Memory B cell (primary cell): ENCODE measurements around the gene TOR4A.

Source experiments
- ATAC-seq: fragments of 150-1000 bp; cut with Tn5 transposase; 2 replicates; pipeline ENCODE4 v1.10.0; 2021; ENCODE audit warnings: low read depth, mild to moderate bottlenecking, moderate library complexity
- DNase-seq, 2 donors: peaks; one replicate each; pipeline ENCODE4 v3.0.0; 2022; ENCODE audit warnings: low spot score in 2 of 2
- H3K27ac Mint-ChIP-seq: one replicate; pipeline ENCODE4 v1.8.0; 2022; ENCODE audit warnings: mild to moderate bottlenecking, moderate library complexity, mixed read lengths
- H3K27me3 Mint-ChIP-seq: one replicate; pipeline ENCODE4 v1.8.0; 2022; ENCODE audit warnings: mixed read lengths
- H3K36me3 Mint-ChIP-seq: one replicate; pipeline ENCODE4 v1.8.0; 2022; ENCODE audit warnings: mild to moderate bottlenecking, mixed read lengths
- H3K4me1 Mint-ChIP-seq: one replicate; pipeline ENCODE4 v1.8.0; 2022; ENCODE audit warnings: mixed read lengths
- H3K4me3 Mint-ChIP-seq: one replicate; pipeline ENCODE4 v1.8.0; 2022; ENCODE audit warnings: mild to moderate bottlenecking, moderate library complexity, mixed read lengths
- H3K9me3 Mint-ChIP-seq: one replicate; pipeline ENCODE4 v1.8.0; 2022; ENCODE audit warnings: mixed read lengths

The TOR4A gene

DNA sequence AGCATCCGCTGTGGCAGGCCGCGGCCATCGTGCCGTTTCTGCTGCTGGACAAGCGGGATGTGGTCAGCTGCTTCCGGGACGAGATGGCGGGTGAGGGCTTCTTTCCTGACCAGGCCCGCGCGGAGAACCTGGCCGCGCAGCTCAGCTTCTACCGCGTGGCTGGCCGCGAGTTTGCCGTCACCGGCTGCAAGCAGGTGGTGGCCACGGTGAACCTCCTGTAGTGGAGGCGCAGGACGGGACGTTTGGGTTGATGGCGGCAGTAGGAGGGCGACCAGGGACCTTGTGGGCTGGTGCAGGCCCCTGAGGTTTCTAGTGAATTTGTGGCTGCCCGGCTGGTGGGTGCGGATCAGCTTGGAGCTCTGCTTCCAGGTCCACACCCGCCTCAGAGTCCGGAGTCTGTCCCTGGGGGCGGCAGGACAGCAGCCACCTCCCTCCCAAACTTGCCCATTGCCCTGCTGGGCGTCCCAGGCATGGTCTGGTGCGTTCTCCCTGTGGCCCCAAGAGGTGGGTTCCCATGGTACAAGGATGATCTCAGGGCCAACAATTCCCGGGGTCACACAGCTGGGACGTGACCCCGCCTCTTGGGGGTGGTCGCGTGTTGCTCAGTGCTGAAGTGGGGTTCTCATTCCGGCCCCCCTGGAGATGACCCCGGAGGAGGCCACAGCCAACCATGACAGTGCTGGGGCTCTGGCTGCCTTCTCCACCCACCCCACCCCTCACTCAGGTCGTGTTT lies 2.4 kb downstream of the TOR4A start:
- ATAC-seq, result no peak
- H3K27ac Mint-ChIP-seq, result no peak overlapping the region
- peaks cover 25% of the 10 kb centered on the region for H3K4me1 Mint-ChIP-seq
- no peak for DNase-seq
- no peaks in the 10 kb centered on the region for H3K9me3 Mint-ChIP-seq
- peak overlapping the region; percentile 27 for H3K4me3 Mint-ChIP-seq
- H3K27me3 Mint-ChIP-seq, result no peaks in the 10 kb centered on the region
- H3K36me3 Mint-ChIP-seq, result peaks cover 2% of the 10 kb centered on the region

GRCh38 chr9:137280474-137281344 lies 3.2 kb downstream of the TOR4A start:
- ATAC-seq (peak; percentile 43), DNase-seq (no peak)
- H3K4me1 Mint-ChIP-seq, result peaks cover 21% of the 10 kb centered on the region
- H3K9me3 Mint-ChIP-seq, result no peaks in the 10 kb centered on the region
- H3K27ac Mint-ChIP-seq, result no peak overlapping the region
- peaks cover 4% of the 10 kb centered on the region for H3K36me3 Mint-ChIP-seq
- H3K4me3 Mint-ChIP-seq, result no peak overlapping the region
- no peaks in the 10 kb centered on the region for H3K27me3 Mint-ChIP-seq

DNA sequence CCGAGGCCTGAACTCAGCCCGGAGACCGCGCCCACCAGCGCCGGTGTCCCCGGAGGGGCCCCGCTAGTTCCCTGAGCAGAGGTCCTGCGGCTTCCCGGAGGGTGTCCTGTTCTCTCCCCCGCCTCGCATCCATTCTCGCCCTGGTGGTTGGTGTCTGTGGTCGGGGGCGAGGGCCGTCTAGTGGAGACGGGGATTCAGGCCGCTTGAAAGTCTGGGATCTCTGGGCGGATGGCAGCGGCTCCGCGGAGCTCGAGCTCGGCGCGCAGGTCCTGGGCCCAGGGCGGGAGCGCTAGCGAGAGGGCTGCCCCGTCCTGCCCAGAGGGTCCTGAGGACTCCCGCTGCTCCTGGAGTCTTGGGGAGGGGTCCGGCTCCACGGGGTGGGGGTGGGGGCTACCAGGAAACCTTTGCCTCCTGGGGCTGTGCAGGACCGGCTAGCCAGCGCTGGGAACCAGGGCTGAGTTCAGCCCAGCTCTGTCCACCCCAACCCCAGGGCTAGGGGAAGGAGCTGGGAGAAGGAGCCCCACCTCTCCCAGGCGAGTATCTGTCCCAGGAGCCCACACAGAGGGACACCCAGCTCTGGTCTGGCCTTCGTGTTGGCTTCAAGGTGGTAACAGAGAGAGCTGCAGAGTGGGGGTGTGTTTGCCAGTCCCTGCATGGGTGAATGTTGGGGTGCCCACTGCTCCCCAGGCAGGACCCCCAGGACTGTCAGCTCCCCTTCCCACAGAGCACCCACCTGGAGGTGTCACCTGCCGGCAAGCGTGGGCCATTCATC lies 4.0 kb downstream of the TOR4A start:
- Mint-ChIP-seq H3K36me3 (peaks cover 4% of the 10 kb centered on the region), H3K27ac (peak overlapping the region; percentile 94), H3K4me1 (peaks cover 20% of the 10 kb centered on the region), H3K9me3 (no peaks in the 10 kb centered on the region), H3K4me3 (no peak overlapping the region), H3K27me3 (no peaks in the 10 kb centered on the region)
- no peak for ATAC-seq
- DNase-seq, result no peak

GRCh38 chr9:137286975-137287383 lies 9.5 kb downstream of the TOR4A start:
- ATAC-seq (peak; percentile 14), DNase-seq (no peak)
- H3K4me1 Mint-ChIP-seq, result peaks cover 16% of the 10 kb centered on the region
- H3K27me3 Mint-ChIP-seq, result no peaks in the 10 kb centered on the region
- peak overlapping the region; percentile 58 for H3K4me3 Mint-ChIP-seq
- peak overlapping the region; percentile 71 for H3K27ac Mint-ChIP-seq
- H3K36me3 Mint-ChIP-seq, result peaks cover 8% of the 10 kb centered on the region
- no peaks in the 10 kb centered on the region for H3K9me3 Mint-ChIP-seq

- Mint-ChIP-seq H3K27ac (no peak overlapping the region), H3K4me3 (no peak overlapping the region), H3K36me3 (no peaks in the 10 kb centered on the region), H3K27me3 (peaks cover 7% of the 10 kb centered on the region), H3K9me3 (no peaks in the 10 kb centered on the region), H3K4me1 (peaks cover 9% of the 10 kb centered on the region)
- ATAC-seq (no peak), DNase-seq (no peak)
Measured at GRCh38 chr9:137293094-137293481, 15.6 kb downstream of the TOR4A start.

- H3K36me3 Mint-ChIP-seq, result no peaks in the 10 kb centered on the region
- peaks cover 7% of the 10 kb centered on the region for H3K27me3 Mint-ChIP-seq
- no peak overlapping the region for H3K27ac Mint-ChIP-seq
- H3K4me3 Mint-ChIP-seq, result no peak overlapping the region
- peaks cover 9% of the 10 kb centered on the region for H3K4me1 Mint-ChIP-seq
- no peaks in the 10 kb centered on the region for H3K9me3 Mint-ChIP-seq
- no peak for ATAC-seq
- no peak for DNase-seq
Measured at GRCh38 chr9:137293482-137294090, 16.1 kb downstream of the TOR4A start.

DNA sequence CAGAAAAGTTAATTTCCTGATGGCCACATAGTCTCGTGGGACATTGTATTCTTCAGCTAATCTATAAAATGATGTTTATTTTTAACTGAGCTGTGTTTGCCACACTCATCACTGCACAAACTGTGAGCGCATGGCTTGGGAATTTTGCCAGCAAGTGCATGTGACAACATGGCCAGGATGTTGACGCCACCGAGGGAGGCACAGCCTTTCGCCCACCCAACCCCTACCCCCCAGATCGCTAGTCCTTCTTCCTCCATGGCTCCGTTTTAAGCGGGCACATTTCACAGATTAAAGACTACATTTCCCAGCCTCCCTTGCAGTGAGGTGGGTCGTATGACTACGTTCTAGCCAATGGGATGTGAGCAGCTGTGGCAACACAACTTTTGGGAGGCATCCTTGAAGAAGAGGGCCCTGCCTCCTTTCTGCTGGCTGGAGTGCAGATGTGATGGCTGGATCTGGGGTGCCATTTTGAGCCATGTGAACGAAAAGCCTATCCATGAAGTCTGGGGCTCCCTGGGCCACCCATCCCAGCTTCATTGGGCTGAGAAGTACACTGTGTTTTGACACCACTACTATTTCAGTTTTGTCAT lies 16.7 kb downstream of the TOR4A start:
- no peaks in the 10 kb centered on the region for H3K9me3 Mint-ChIP-seq
- H3K27me3 Mint-ChIP-seq, result peaks cover 7% of the 10 kb centered on the region
- no peak overlapping the region for H3K4me3 Mint-ChIP-seq
- H3K4me1 Mint-ChIP-seq, result peaks cover 9% of the 10 kb centered on the region
- H3K36me3 Mint-ChIP-seq, result no peaks in the 10 kb centered on the region
- H3K27ac Mint-ChIP-seq, result no peak overlapping the region
- ATAC-seq (peak; percentile 28), DNase-seq (no peak)

DNA sequence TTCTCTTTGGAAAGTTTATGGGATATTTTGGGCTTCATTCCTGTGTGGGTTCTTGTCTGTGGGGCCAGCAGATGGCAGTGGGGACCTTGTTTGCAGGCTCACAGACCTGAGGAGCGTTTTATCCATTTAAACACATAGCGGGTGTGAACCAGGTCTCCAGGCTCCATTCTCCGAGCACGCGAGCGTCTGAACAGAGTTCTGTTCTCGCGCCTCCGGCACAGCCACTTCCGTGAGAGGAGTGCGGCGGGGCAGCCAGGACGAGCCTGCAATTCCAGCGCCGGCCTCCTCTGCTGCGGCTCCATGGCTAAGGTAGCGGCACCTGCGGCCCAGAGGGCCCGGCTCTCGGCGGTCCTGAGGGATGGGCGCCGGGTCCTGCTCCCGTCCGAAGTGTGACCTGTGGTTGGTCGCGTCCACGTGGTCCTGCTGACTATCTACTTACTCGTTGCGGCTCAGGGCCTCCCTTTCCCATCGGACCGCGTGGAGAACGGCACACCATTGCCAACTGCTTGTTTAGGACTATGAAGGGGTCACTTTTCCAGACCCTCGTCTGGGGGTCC lies 17.2 kb downstream of the TOR4A start:
- H3K27ac Mint-ChIP-seq, result no peak overlapping the region

GRCh38 chr9:137295238-137295811 lies 17.8 kb downstream of the TOR4A start:
- H3K27ac Mint-ChIP-seq, result no peak overlapping the region
- DNase-seq, result peak in 1 of 2 donors; percentile 81
- H3K4me3 Mint-ChIP-seq, result no peak overlapping the region
- peak; percentile 81 for ATAC-seq
- peaks cover 7% of the 10 kb centered on the region for H3K27me3 Mint-ChIP-seq
- peaks cover 9% of the 10 kb centered on the region for H3K4me1 Mint-ChIP-seq
- H3K9me3 Mint-ChIP-seq, result no peaks in the 10 kb centered on the region
- H3K36me3 Mint-ChIP-seq, result no peaks in the 10 kb centered on the region

More for the DNA sequence above, 17.2 kb downstream of the TOR4A start:
- peak; percentile 11 for ATAC-seq
- Mint-ChIP-seq H3K4me3 (no peak overlapping the region), H3K9me3 (no peaks in the 10 kb centered on the region), H3K27me3 (peaks cover 7% of the 10 kb centered on the region), H3K4me1 (peaks cover 9% of the 10 kb centered on the region), H3K36me3 (no peaks in the 10 kb centered on the region)
- no peak for DNase-seq

DNA sequence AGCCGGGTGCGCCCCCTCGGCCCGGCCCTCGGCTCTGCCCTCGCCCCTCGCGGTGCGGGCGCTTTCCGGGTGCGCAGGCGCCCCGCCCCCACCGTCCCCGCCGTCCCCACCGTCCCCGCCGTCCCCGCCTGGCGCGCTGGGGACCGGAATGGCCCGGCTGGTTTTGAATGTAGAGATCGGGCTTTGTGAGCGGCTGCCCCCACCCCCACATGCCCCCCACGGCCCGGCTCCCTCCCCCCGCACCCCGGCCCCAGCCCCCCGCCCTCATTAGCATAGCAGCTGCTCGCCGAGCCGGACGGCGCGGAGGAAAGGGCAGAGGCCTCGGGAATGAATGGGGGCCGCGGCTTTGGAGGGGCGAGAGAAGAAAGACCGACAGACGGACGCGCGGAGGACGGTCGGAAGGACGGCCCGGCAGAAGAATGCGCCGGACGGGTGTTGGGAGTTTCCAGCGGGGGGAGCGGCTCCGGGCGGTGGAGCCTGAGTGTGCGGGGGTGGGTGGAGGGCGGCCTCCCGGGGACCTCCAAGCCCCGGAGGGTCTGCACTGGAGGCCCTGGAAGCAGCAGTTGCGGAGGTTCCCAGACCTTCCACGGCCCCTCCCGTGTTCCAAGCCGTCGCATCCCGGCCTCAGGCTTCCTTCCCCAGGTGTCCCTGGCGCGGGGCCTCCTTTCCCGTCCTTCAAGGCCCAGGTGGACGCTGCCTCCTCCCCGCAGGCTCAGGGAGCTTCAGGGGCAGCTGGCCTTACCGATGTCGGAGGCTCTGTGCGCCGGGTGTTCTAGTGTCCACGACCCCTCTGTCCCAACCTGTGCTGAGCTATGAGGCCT lies 18.5 kb downstream of the TOR4A start:
- Mint-ChIP-seq H3K27ac (no peak overlapping the region), H3K27me3 (peaks cover 10% of the 10 kb centered on the region)

GRCh38 chr9:137296670-137297664 lies 19.4 kb downstream of the TOR4A start:
- Mint-ChIP-seq H3K4me1 (peaks cover 11% of the 10 kb centered on the region), H3K36me3 (no peaks in the 10 kb centered on the region), H3K27ac (no peak overlapping the region), H3K9me3 (no peaks in the 10 kb centered on the region), H3K27me3 (peaks cover 10% of the 10 kb centered on the region), H3K4me3 (peak overlapping the region; percentile 75)
- DNase-seq (no peak), ATAC-seq (no peak)

More for the DNA sequence above, 18.5 kb downstream of the TOR4A start:
- Mint-ChIP-seq H3K4me1 (peaks cover 11% of the 10 kb centered on the region), H3K36me3 (no peaks in the 10 kb centered on the region), H3K9me3 (no peaks in the 10 kb centered on the region), H3K4me3 (peak overlapping the region; percentile 75)
- DNase-seq, result no peak
- ATAC-seq, result peak; percentile 12
